Measurements from ENCODE around the gene ATOSB.

The ATOSB gene

GRCh38 chr9:35108946-35109575 lies 6.6 kb downstream of the ATOSB start:
- H3K36me3 ChIP-seq (ENCODE audit: insufficient read depth, low read length), result peaks cover 38% of the 10 kb centered on the region
- H3K27me3 ChIP-seq (ENCODE audit: insufficient read depth, low read length), result no peaks in the 10 kb centered on the region
- H2AFZ ChIP-seq (ENCODE audit: low read depth, low read length), result no peak overlapping the region
- no peaks in the 10 kb centered on the region for H3K9me3 ChIP-seq (ENCODE audit: low read length)
- H3K4me1 ChIP-seq (ENCODE audit: insufficient read depth, low read length), result peaks cover 56% of the 10 kb centered on the region
- H3K4me3 ChIP-seq (ENCODE audit: low read length), result no peak overlapping the region

GRCh38 chr9:35108461-35108860 lies 7.2 kb downstream of the ATOSB start:
- H3K27me3 ChIP-seq (ENCODE audit: insufficient read depth, low read length), result no peaks in the 10 kb centered on the region
- no peak overlapping the region for H3K4me3 ChIP-seq (ENCODE audit: low read length)
- peaks cover 57% of the 10 kb centered on the region for H3K4me1 ChIP-seq (ENCODE audit: insufficient read depth, low read length)

GRCh38 chr9:35107297-35108290 lies 8.1 kb downstream of the ATOSB start:
- no peaks in the 10 kb centered on the region for H3K9me3 ChIP-seq (ENCODE audit: low read length)
- no peaks in the 10 kb centered on the region for H3K27me3 ChIP-seq (ENCODE audit: insufficient read depth, low read length)
- no peak overlapping the region for H3K4me3 ChIP-seq (ENCODE audit: low read length)
- H3K4me1 ChIP-seq (ENCODE audit: insufficient read depth, low read length), result peaks cover 50% of the 10 kb centered on the region
- peaks cover 38% of the 10 kb centered on the region for H3K36me3 ChIP-seq (ENCODE audit: insufficient read depth, low read length)
- no peak overlapping the region for H2AFZ ChIP-seq (ENCODE audit: low read depth, low read length)

More at GRCh38 chr9:35108461-35108860, 7.2 kb downstream of the ATOSB start:
- Histone ChIP-seq H3K9me3 (ENCODE audit: low read length) (no peaks in the 10 kb centered on the region), H3K36me3 (ENCODE audit: insufficient read depth, low read length) (peaks cover 38% of the 10 kb centered on the region), H2AFZ (ENCODE audit: low read depth, low read length) (no peak overlapping the region)

GRCh38 chr9:35106343-35106730 lies 9.3 kb downstream of the ATOSB start:
- Histone ChIP-seq H3K9me3 (ENCODE audit: low read length) (no peaks in the 10 kb centered on the region), H3K36me3 (ENCODE audit: insufficient read depth, low read length) (peaks cover 42% of the 10 kb centered on the region), H2AFZ (ENCODE audit: low read depth, low read length) (no peak overlapping the region), H3K4me3 (ENCODE audit: low read length) (no peak overlapping the region), H3K4me1 (ENCODE audit: insufficient read depth, low read length) (peaks cover 51% of the 10 kb centered on the region), H3K27me3 (ENCODE audit: insufficient read depth, low read length) (no peaks in the 10 kb centered on the region)

- Histone ChIP-seq H2AFZ (ENCODE audit: low read depth, low read length) (no peak overlapping the region), H3K4me3 (ENCODE audit: low read length) (no peak overlapping the region), H3K36me3 (ENCODE audit: insufficient read depth, low read length) (peaks cover 48% of the 10 kb centered on the region), H3K4me1 (ENCODE audit: insufficient read depth, low read length) (peaks cover 46% of the 10 kb centered on the region), H3K9me3 (ENCODE audit: low read length) (no peaks in the 10 kb centered on the region), H3K27me3 (ENCODE audit: insufficient read depth, low read length) (no peaks in the 10 kb centered on the region)
These were observed 9.9 kb downstream of the ATOSB start for GRCh38 chr9:35105571-35106342.

- Histone ChIP-seq H3K36me3 (ENCODE audit: insufficient read depth, low read length) (peaks cover 54% of the 10 kb centered on the region), H3K27me3 (ENCODE audit: insufficient read depth, low read length) (no peaks in the 10 kb centered on the region), H2AFZ (ENCODE audit: low read depth, low read length) (no peak overlapping the region)
These were observed 10.5 kb downstream of the ATOSB start for GRCh38 chr9:35105126-35105525.

DNA sequence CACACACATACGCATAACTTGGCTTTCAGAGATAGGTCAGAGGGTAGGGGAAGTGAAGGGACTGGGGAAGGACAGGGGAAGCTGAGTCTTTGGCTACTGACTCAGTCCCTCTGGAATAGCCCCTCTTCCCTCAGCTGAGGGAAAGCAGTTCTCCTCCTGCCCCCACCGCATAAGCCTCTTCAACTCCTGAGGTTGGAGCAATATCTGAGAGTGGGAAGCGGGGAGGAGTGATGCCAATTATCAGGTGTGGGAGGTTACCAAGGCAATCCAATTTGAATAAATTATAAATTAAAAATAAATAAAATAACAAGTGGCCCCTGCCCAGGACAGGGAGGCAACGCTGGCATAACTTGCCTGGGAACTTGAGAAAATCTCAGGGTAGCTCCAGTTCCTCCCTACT lies 11.1 kb downstream of the ATOSB start:
- H2AFZ ChIP-seq (ENCODE audit: low read depth, low read length), result no peak overlapping the region
- no peaks in the 10 kb centered on the region for H3K27me3 ChIP-seq (ENCODE audit: insufficient read depth, low read length)
- H3K4me1 ChIP-seq (ENCODE audit: insufficient read depth, low read length), result peaks cover 34% of the 10 kb centered on the region
- no peaks in the 10 kb centered on the region for H3K9me3 ChIP-seq (ENCODE audit: low read length)
- peaks cover 57% of the 10 kb centered on the region for H3K36me3 ChIP-seq (ENCODE audit: insufficient read depth, low read length)
- H3K4me3 ChIP-seq (ENCODE audit: low read length), result no peak overlapping the region

More at GRCh38 chr9:35105126-35105525, 10.5 kb downstream of the ATOSB start:
- Histone ChIP-seq H3K4me3 (ENCODE audit: low read length) (no peak overlapping the region), H3K4me1 (ENCODE audit: insufficient read depth, low read length) (peaks cover 40% of the 10 kb centered on the region), H3K9me3 (ENCODE audit: low read length) (no peaks in the 10 kb centered on the region)

GRCh38 chr9:35103660-35104191 lies 11.9 kb downstream of the ATOSB start:
- peaks cover 51% of the 10 kb centered on the region for H3K36me3 ChIP-seq (ENCODE audit: insufficient read depth, low read length)
- no peaks in the 10 kb centered on the region for H3K9me3 ChIP-seq (ENCODE audit: low read length)
- no peaks in the 10 kb centered on the region for H3K27me3 ChIP-seq (ENCODE audit: insufficient read depth, low read length)
- H3K4me1 ChIP-seq (ENCODE audit: insufficient read depth, low read length), result peaks cover 32% of the 10 kb centered on the region
- H3K4me3 ChIP-seq (ENCODE audit: low read length), result peak overlapping the region; percentile 66
- H2AFZ ChIP-seq (ENCODE audit: low read depth, low read length), result no peak overlapping the region

DNA sequence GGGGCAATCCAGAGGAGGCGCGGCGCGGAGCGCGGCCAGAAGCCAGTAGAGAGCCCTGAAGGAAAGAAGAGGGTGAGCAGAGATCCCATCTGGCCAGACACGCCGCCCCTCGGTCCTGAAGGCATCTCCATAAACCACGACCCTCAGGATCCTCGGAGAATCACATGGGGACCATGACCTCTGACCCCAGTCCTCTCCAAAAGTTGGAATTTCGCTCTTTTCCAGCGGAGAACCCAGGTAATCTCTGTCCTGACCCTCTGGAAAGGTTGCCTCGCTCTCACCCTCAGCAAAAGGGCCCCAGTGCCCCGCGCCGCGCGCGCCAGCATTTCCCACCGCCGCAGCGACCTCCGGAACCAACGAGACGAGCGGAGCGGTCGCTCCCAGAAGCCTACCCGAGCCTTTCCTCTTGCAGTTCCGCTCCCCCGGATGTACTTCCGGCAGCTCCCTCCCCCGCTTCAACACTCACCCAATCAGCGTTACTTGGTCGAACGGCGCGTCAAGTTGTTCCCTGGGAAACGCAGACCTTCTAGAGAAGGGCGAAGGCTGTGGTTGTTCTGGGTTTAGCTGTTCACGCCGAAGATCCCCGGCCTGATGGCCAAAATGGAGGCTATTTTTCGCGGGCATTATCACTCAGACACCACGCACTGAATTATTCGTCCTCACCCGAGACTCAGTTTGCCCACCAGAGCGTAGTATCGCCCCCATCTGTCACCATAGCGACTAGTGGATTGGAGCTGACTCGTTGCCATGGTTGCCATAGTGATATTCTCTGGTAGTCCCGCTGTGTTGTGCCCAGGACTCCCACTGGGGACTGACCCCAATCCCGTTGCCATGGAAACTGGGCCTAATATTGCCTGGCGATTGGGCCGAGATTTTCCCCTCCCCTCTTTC lies 12.6 kb downstream of the ATOSB start, which contains the start of gene STOML2:
Gene STOML2, minus strand, starts transcription at position 363 of the 891 bp plus-strand sequence. Its CDS starts 37 bp downstream, at position 326.
- Histone ChIP-seq H3K4me1 (ENCODE audit: insufficient read depth, low read length) (peaks cover 32% of the 10 kb centered on the region), H3K36me3 (ENCODE audit: insufficient read depth, low read length) (peaks cover 44% of the 10 kb centered on the region), H2AFZ (ENCODE audit: low read depth, low read length) (peak within 1 kb of the TSS; percentile 13), H3K9me3 (ENCODE audit: low read length) (no peaks in the 10 kb centered on the region), H3K27me3 (ENCODE audit: insufficient read depth, low read length) (no peaks in the 10 kb centered on the region), H3K4me3 (ENCODE audit: low read length) (peak within 1 kb of the TSS; percentile 66)

GRCh38 chr9:35102465-35102768 lies 13.2 kb downstream of the ATOSB start:
- Histone ChIP-seq H3K36me3 (ENCODE audit: insufficient read depth, low read length) (peaks cover 43% of the 10 kb centered on the region), H3K4me1 (ENCODE audit: insufficient read depth, low read length) (peaks cover 32% of the 10 kb centered on the region), H3K9me3 (ENCODE audit: low read length) (no peaks in the 10 kb centered on the region), H3K27me3 (ENCODE audit: insufficient read depth, low read length) (no peaks in the 10 kb centered on the region), H3K4me3 (ENCODE audit: low read length) (peak overlapping the region; percentile 66), H2AFZ (ENCODE audit: low read depth, low read length) (peak overlapping the region; percentile 13)

GRCh38 chr9:35097573-35097972 lies 18.1 kb downstream of the ATOSB start:
- Histone ChIP-seq H3K36me3 (ENCODE audit: insufficient read depth, low read length) (peaks cover 32% of the 10 kb centered on the region), H3K27me3 (ENCODE audit: insufficient read depth, low read length) (no peaks in the 10 kb centered on the region), H3K4me1 (ENCODE audit: insufficient read depth, low read length) (peaks cover 20% of the 10 kb centered on the region), H2AFZ (ENCODE audit: low read depth, low read length) (no peak overlapping the region), H3K9me3 (ENCODE audit: low read length) (no peaks in the 10 kb centered on the region), H3K4me3 (ENCODE audit: low read length) (no peak overlapping the region)
